ENCODE measurements around the gene CLC. TPM values are rescaled to one million over a fixed set of nuclear protein-coding genes. Genes with fewer than 3 reads are reported as not detected.

The CLC gene
- total RNA-seq, result not detected in 2 replicates
- long read RNA-seq, result 0 reads

DNA sequence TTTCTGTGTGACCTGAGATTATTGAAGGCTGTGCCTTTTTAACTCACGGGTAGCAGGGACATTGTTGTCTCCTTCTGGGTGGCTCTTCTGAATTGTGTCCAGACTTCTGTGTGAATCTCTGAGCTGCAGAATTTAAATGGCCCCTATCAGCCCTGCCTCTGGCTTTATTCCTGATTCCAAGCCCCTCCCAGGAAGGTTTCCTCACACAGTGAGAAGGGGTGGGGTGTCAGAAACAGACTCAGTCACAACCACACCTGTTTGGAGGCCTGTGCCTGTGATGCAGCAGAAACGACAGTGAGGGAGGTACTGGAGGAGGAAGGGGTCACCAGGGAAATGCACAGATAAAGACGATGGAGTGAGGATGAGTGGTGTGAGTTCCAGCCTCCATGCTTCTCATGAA is at the start of gene CLC:
Gene CLC (minus strand): TSS at position 139 of the 400 bp plus-strand sequence. CDS start 77 bp downstream, at position 62.
- TF ChIP-seq, protein P1, sequence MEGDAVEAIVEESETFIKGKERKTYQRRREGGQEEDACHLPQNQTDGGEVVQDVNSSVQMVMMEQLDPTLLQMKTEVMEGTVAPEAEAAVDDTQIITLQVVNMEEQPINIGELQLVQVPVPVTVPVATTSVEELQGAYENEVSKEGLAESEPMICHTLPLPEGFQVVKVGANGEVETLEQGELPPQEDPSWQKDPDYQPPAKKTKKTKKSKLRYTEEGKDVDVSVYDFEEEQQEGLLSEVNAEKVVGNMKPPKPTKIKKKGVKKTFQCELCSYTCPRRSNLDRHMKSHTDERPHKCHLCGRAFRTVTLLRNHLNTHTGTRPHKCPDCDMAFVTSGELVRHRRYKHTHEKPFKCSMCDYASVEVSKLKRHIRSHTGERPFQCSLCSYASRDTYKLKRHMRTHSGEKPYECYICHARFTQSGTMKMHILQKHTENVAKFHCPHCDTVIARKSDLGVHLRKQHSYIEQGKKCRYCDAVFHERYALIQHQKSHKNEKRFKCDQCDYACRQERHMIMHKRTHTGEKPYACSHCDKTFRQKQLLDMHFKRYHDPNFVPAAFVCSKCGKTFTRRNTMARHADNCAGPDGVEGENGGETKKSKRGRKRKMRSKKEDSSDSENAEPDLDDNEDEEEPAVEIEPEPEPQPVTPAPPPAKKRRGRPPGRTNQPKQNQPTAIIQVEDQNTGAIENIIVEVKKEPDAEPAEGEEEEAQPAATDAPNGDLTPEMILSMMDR (conservative IDR thresholded peaks at IDR 0.05), result no peak
- Mint-ChIP-seq H3K4me3 (no peak within 1 kb of the TSS), H3K4me1 (peaks cover 7% of the 10 kb centered on the region), H3K9me3 (peaks cover 5% of the 10 kb centered on the region), H3K27ac (ENCODE audit: unreplicated experiment) (no peak within 1 kb of the TSS), H3K27me3 (ENCODE audit: low read depth) (peaks cover 66% of the 10 kb centered on the region), H3K36me3 (ENCODE audit: low read depth) (no peaks in the 10 kb centered on the region)
- no peak for DNase-seq (ENCODE audit: low read depth, low spot score)

- no peak overlapping the region for H3K4me3 Mint-ChIP-seq
- no peaks in the 10 kb centered on the region for H3K9me3 Mint-ChIP-seq
- no peaks in the 10 kb centered on the region for H3K4me1 Mint-ChIP-seq
- DNase-seq (ENCODE audit: low read depth, low spot score), result no peak
- TF ChIP-seq, protein P1 (conservative IDR thresholded peaks at IDR 0.05), result no peak
- H3K27me3 Mint-ChIP-seq (ENCODE audit: low read depth), result peaks cover 59% of the 10 kb centered on the region
- H3K27ac Mint-ChIP-seq (ENCODE audit: unreplicated experiment), result no peak overlapping the region
- no peaks in the 10 kb centered on the region for H3K36me3 Mint-ChIP-seq (ENCODE audit: low read depth)
These were observed 43.1 kb upstream of the CLC start for GRCh38 chr19:39780894-39781293.

DNA sequence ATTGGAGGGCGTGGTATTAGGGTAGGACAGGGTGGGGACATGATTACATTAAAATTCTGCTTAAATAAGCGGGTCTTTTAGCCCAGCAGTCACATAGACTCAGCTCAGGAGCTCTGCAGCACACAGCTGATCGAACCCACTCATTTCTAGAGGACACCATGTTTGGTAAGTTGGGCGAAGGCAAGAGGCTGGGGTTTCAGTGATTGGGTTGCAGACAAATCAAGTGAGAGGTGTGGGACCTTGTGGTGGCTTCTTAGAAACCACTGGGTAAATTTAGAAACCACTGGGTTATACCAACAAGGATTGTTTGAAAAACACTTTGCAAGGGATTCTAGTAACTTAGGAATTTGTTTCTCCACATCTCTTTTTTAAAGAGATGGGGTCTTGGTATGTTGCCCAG is 40.9 kb upstream of the CLC start, which contains the start of gene LEUTX:
Gene LEUTX (plus strand): TSS at position 92 of the 400 bp plus-strand sequence. CDS start 67 bp downstream, at position 159.
- TF ChIP-seq, protein P1 (conservative IDR thresholded peaks at IDR 0.05), result no peak
- no peak within 1 kb of the TSS for H3K27ac Mint-ChIP-seq (ENCODE audit: unreplicated experiment)
- no peak for DNase-seq (ENCODE audit: low read depth, low spot score)
- no peaks in the 10 kb centered on the region for H3K9me3 Mint-ChIP-seq
- peaks cover 42% of the 10 kb centered on the region for H3K27me3 Mint-ChIP-seq (ENCODE audit: low read depth)
- H3K4me3 Mint-ChIP-seq, result no peak within 1 kb of the TSS
- no peaks in the 10 kb centered on the region for H3K36me3 Mint-ChIP-seq (ENCODE audit: low read depth)
- H3K4me1 Mint-ChIP-seq, result peaks cover 6% of the 10 kb centered on the region

DNA sequence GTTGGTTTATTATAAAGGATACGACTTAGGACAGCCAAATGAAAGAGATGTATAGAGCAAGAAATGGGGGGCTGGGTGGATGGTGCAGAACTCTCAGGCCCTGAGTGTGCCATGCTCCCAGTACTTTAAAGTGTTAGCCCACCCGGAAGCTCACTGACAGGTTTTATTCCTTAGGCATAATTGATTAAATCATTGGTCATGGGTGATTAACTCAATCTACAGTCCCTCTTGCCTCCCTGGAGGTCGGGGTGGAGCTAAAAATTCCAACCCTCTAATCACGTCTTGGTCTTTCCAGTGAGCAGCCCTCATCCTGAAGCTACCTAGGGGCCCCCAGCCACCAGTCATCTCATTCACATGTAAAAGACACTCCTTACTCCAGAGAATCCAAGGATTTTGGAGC is 31.0 kb upstream of the CLC start:
- Mint-ChIP-seq H3K27ac (ENCODE audit: unreplicated experiment) (no peak overlapping the region), H3K27me3 (ENCODE audit: low read depth) (peaks cover 21% of the 10 kb centered on the region), H3K4me3 (no peak overlapping the region), H3K4me1 (no peaks in the 10 kb centered on the region), H3K36me3 (ENCODE audit: low read depth) (no peaks in the 10 kb centered on the region), H3K9me3 (peaks cover 3% of the 10 kb centered on the region)
- DNase-seq (ENCODE audit: low read depth, low spot score), result no peak
- TF ChIP-seq, protein P1 (conservative IDR thresholded peaks at IDR 0.05), result no peak

DNA sequence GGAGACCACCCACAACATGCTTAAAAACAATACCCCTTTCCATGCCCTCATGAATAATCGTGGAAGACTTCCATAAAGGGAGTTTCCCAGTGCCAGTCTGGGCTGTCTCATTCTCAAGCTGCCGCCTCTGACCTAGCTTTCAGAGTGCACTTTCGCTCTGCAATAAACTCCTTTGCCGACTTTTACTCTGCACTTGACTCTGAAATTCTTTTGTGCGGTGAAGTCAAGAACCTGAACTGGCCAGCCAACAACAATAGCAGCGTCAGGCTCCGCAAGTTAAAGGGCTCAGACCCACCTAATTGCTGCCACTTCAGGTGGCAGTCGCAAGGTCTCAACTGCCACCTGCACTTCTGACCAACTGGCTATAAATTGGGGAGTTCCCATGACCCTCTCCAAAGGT is 30.5 kb upstream of the CLC start:
- Mint-ChIP-seq H3K36me3 (ENCODE audit: low read depth) (no peaks in the 10 kb centered on the region), H3K27ac (ENCODE audit: unreplicated experiment) (no peak overlapping the region), H3K27me3 (ENCODE audit: low read depth) (peaks cover 23% of the 10 kb centered on the region), H3K9me3 (peaks cover 3% of the 10 kb centered on the region), H3K4me3 (no peak overlapping the region), H3K4me1 (no peaks in the 10 kb centered on the region)
- DNase-seq (ENCODE audit: low read depth, low spot score), result no peak
- TF ChIP-seq, protein P1 (conservative IDR thresholded peaks at IDR 0.05), result no peak

Data from neural crest cell (in vitro differentiated cells).